Stimulated activated CD8-positive, alpha-beta memory T cell treated with anti-CD3 and anti-CD28 coated beads, Interleukin-12 subunit alpha, Interleukin-12 subunit beta, amount 100 ng/mL, for 1 hour (primary cell): ENCODE results near the gene POPDC3.
"Not testable (repeated sequence)": the region's sequence is repeated elsewhere in the genome, so short reads cannot be mapped to it uniquely, and the experiment has no call there.

Source experiments
- DNase-seq: peaks from one replicate; pipeline ENCODE4 v3.0.0-alpha.2; 2020; ENCODE audit warnings: low read depth

The POPDC3 gene, protein sequence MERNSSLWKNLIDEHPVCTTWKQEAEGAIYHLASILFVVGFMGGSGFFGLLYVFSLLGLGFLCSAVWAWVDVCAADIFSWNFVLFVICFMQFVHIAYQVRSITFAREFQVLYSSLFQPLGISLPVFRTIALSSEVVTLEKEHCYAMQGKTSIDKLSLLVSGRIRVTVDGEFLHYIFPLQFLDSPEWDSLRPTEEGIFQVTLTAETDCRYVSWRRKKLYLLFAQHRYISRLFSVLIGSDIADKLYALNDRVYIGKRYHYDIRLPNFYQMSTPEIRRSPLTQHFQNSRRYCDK

DNA sequence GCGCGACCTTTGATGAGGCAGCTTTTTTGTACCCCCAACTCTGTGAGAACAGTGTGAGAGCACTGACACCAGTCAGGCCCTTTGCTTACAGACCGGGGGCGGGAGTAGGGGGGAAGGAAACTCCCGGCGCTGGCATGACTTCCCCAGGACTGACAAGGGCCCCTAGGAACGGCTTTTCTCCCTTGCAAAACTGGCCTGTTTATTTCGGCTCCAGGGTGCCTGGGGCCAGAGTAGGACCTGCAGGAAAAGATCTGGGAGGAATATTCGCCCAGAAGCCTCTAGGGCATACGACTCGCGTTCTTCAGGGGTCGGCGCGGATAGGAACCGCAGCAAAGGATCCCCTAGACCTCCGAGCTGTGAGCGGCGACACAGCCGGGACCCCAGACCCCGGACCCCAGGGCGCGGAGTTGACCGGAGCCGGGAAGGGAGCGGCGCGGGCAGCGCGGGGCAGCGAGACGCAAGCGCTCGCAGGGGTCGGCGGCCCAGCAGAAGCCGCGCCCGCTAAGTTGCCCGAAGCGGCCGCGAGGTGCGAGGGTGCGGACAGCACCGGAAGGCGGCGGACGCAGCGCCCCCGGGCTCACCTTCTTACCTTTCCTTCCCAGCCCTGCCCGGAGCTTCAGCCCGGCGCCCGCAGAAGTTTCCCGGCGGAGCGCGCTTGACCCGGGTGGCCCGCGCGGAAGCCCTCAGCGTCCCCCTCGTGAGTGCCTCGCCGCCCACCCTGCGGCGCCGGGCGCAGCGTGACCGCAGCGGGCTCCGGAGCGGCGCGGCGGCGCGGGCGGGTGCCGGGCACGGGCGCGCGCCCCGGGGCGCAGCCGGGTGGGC, at the start of gene POPDC3:
Gene POPDC3 (minus strand): TSS at position 771 of the 822 bp plus-strand sequence. CDS start 18,105 bp downstream, outside the sequence.
- DNase-seq, result no peak

DNA sequence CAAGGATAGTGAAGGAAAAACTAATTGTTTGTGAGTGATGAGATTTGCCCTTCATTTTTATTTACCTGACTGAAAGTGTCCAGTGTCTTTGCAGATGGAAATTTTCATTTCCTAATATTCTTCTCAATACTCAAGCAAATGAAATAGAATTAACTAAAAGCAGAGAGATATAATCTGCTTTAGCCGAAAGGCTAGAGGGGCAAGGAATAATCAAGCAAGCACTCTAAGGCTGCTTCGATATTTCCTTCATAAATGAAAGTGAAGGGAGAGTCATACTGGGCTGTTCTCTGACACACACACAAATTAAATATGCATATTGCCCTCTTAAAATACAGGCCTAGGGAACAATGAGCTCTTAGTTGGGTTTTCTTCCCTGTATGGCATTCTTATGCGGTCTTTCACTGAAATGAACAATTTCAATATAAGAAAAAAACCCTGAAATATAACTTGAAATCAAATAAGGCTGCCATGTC, 47.5 kb upstream of the POPDC3 start:
- DNase-seq, result no peak

DNA sequence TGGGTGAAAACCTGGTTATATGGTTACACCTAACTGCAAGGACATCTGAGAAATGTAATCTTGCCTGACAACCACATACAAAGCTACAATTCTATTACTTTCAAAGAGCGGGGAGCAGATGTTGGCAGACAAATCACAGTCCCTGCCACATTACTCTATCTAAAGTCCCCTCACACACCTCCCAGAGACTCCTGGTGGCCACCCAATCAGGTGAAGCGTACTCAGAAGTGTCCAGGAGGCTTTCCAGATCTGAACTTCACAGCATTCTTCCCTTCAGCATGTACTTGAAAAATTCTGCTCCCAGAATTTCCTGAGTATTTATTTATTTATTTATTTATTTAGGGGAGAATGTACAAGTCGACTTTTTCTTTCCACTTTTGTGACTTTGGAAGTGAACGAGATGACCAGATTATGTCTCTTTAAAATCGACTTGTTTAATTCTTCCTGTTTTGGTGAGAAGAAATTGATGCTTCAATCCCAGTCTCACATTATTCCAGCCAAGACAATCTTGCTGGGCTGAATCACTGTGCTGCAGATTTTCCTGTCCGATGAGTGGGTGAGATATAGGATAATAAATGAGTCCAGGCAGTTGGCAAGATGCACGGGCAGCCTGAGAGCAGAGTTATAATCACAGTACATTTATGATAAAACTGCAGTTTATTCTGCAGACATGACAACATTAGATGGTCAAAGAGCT, 46.9 kb upstream of the POPDC3 start:
- DNase-seq, result no peak

DNA sequence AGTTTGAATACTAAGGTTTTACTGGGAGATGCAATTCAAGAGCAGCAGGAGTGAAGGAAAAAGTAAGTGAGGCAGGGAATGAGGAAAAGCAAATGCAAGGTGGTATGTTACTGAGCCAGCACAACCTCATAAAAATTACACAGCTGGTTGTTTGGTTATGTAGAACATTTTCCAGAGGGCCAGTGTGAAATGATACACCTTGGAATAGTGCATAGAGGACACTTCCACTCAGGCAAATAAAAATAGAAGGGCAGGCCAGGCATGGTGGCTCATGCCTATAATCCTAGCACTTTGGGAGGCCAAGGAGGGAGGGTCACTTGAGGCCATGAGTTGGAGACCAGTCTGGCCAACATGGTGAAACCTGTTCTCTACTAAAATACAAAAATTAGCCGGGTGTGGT, 43.4 kb upstream of the POPDC3 start:
- no peak for DNase-seq

DNA sequence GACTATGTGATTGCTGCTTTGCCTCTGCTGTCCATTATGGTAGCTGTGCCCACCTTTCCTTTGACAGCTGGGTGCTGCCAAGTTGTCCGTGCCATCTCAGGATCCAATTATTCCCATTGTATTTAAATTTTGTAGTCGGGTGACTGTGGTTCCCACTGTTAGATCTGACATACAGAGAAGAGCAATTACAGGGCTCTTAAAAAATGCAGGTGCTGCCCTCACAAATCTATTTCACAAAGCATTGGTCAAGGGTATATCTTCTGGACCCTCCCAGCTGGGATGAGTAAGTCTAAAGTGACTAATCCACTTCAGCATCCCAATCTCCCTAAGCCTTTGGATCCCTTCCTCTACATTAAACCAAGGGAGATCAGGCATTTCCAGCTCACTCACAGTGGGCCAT, 41.4 kb upstream of the POPDC3 start:
- not testable (repeated sequence) for DNase-seq

DNA sequence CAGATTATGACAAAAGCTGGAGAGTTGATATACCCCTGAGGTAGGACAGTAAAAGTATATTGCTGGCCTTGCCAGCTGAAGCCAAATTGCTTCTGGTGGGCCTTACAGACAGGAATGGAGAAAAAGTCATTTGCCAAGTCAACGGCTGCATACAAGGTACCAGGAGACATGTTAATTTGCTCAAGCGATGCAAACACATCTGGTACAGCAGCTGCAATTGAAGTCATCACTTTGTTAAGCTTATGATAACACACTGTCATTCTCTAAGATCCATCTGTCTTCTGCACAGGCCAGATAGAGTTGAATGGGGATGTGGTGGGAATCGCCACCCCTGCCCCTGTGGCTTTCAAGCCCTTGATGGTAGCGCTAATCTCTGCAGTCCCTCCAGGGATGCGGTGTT, 40.4 kb upstream of the POPDC3 start:
- no peak for DNase-seq

DNA sequence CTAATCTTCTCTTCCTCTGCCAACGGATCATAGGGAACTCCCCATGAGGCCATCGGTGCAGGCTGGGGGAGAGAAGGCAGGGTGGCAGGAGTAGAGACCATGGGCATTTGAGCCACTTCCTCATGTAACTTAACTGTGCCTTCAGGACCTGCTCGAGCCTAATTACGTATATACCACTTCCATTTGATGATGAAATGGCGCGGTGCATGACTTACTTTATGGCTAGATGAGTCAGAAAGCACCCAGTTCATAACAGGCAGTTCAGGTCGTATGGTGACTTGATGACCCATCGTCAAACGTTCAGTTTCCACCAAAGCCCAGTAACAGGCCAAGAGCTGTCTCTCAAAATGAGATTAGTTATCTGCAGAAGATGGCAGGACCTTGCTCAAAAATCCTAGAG, 39.4 kb upstream of the POPDC3 start:
- not testable (repeated sequence) for DNase-seq

DNA sequence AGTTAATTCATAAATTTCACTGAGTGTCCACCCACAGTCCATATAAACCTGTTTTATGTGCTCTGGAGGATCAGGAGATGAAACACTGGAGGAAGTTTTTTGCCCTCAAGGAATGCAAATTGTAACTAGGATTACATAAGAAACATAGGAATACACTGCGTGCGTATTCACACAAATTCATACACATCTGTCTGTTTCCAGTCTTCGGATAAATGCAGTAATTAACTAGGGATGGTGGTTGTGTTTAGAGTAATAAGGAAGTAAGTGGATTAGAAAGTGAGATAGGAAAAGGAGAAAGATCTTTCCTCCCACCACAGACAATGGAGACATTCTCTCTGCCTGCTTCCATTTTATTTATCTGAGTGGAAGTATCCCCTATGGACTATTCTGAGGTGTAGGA, 35.7 kb upstream of the POPDC3 start:
- DNase-seq, result no peak

DNA sequence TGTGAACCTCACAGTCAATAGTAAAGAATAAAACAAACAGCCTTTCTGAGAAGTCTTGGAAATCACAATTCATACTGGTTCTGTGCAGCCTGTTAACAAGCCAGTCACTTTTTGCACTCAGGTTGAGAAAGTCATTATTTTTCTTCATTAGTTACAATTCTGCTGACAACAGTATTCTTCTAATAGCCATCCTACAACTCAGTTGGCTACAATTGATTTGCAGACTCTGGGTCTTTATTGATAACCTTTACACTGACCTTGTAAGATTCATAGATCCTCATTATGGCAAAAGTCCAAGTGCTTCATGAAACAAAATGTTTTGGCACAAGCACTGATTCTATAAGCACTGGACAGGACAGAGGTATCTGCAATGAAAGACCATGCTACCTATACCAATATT, 34.9 kb upstream of the POPDC3 start:
- DNase-seq, result no peak

DNA sequence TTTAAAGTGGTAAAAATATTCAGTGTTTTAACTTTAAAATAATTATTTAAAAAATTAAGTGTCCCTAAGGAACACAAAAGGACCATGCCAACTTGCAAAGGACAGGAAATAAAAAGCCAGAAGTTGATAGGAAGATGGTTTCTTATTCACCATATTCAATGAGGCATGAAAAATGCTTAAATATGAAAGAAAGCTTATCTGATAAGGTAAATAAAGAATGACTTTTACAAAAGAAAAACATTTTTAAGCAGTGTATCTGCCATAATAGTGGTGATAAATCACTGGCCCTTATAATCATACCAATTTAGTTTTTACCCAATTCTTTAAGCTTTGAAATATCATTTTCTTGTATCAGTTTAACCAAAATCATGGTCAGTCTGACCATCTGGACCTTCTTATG, 33.5 kb upstream of the POPDC3 start:
- no peak for DNase-seq

DNA sequence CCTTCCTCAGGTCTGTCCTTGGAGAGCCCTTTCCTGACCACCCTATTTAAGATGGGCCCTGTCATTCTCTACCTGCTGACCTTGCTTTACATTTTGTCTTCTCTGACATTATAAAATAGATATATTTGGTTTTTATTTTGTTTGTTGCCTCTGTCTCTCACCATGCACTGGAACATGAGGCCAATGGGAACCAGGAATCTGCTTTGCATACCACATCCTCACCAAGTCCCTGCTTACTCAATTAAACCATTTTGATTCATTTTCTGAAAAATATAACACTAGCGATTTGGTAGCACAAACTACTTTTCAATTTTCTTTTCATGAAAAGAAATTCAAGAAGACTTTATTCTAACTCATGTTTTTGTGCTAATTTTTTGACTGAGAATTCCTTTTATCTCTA, 32.8 kb upstream of the POPDC3 start:
- no peak for DNase-seq

DNA sequence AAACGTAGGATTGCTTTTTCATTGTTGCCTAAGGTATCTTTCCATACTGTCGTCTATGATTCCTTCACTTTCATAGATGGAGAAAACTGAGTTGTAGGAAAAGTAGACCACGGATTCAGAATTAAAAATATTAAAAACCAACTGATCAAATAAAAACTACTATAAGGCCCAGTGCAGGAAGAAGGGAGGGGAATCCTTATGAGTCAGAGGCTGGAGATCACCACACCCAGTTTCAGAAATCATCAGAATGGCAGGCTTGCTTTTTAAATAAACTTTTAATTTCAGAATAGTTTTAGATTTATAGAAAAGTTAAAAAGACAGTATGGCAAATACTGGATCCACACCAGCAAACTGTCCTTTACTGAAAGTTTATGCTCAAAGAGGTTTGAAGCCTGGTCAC, 32.0 kb upstream of the POPDC3 start:
- no peak for DNase-seq

DNA sequence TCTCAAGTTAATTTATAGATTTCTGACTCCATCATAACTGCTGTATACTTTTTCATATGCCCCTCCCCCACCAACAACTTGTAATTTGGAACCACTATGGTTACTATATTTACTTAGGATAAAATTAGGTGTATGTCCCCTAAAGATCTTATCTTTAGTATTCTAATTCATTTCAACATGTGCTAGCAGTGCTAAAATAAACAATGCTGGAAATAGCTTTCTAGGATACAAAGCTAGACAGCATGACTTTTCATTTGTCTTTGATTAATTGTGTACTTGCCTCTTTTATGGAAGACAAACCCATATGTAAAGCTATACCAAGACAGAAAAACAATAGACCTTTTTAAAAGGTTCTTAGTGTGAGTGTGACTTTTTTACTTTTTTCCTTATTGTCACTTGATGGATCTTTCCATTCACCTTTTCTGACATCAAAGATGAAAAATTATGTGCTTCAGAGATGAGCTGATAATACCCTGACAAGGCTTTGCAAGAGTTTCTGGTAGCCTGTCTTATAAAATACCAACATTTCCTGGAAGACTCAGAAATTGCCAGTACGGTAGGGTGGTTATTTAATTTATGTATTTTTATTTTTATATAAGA, 31.2 kb upstream of the POPDC3 start:
- no peak for DNase-seq

DNA sequence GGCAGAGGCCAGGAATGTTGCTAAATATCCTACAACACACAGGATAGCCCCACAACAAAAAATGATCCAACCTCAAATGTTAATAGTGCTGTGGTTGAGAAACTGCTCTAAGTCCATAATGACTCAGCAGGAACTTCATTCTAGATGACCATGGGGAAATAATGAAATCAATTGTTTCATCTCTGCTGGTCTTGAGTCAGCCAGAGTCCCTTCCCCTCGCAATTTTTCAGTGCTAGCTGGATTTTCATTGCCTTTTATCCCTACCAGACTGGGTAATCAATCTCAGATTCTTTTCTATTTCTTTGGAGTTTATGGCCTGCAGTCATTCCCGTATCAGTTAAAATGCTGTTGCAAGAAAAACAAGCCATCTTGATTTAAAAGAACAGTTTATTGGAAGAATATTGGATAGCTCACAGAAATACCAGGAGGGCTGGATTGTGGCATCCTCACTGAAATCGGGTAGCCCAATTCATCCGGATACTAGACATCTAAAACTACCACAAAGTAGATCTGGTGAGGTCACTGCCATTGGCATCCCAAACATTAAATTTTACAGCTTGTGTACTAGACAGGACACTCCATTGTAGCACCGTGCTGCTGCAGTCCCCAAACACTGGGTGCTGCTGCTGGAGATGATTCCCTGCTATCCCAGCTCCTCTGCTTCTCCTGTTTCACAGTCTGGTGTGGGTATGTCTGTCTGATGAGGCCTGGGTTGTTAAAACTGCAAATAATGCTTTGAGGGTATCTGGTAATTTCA, 30.3 kb upstream of the POPDC3 start:
- no peak for DNase-seq

DNA sequence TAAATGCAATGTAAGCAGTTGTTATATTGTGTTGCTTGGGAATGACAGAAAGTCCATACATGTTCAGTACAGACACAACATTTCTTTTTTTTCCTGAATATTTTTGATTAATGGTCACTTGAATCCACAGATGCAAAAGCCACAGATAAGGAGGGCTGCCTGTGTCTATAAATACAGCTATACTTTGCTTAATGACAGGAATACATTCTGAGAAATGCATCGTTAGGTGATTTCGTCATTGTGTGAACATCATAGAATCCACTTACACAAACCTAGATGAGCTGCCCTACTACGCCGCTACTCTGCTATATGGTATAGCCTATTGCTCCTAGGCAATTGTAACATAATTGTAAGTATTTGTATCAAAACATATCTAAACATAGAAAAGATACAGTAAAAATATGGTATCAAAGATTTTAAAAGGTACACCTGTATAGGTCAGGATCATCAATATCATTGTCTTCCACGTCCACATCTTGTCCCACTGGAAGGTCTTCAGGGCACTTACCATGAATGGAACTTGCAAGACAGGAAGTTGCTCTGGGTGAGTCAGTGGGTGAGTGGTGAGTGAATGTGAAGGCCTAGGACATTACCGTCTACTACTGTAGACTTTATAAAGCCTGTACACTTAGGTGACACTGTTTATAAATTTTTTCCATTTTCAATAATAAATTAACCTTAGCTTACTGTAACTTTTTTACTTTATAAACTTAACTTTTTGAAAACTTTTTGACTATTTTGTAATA, 27.9 kb upstream of the POPDC3 start:
- DNase-seq, result no peak

DNA sequence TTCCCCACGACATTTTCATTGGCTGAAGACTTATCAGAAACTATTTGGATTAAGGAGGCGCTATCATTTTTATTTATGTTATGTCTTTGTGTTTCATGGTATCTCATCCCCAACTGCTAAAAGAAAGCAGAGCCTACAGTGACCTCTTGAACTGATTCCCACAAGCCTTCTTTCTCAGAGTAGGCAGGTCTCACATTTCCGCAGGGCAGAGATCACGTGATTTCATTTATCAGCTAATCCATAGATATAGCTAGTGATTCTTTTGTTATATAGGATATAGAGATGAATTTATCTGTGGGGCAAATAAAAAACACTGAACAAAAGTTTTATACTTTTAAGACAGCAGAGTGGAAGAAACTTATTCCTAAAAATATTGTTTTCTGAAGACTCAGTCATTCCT, 25.0 kb upstream of the POPDC3 start:
- no peak for DNase-seq

DNA sequence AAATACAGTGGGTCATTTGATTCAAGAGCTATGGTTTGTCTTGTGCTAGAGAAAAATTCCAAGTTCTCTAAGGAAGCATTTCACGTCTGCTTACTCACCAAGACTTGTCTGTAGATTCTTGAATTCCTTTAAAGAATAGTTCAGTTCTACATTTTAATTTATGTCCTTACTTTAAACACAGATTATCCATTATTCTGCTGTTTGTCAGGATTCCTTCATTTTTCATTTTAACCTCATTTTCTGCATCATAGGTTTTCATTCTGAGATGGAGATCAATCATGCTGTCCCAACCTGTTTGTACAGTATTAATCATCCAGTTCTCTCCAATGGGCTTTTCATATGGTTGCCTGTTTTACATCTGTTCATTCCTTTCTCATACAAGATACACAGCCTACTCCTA, 24.5 kb upstream of the POPDC3 start:
- no peak for DNase-seq

DNA sequence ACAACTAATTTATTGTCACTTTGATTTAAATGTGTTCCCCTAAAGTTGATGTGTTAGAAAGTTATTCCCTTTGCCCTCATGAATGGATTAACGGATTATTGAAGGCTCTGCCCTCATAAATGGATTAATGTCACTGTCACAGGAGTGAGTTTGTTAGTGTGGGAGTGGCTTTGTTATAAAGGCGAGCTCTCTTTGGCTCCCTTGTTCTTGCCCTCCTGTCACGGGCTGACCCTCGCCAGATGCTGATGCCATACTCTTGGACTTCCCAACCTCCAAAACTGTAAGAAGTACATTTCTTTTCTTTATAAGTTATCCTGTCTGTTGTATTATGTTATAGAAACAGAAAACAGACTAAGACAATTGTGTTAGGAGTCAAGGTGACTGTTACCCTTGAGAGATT, 22.7 kb upstream of the POPDC3 start:
- no peak for DNase-seq

DNA sequence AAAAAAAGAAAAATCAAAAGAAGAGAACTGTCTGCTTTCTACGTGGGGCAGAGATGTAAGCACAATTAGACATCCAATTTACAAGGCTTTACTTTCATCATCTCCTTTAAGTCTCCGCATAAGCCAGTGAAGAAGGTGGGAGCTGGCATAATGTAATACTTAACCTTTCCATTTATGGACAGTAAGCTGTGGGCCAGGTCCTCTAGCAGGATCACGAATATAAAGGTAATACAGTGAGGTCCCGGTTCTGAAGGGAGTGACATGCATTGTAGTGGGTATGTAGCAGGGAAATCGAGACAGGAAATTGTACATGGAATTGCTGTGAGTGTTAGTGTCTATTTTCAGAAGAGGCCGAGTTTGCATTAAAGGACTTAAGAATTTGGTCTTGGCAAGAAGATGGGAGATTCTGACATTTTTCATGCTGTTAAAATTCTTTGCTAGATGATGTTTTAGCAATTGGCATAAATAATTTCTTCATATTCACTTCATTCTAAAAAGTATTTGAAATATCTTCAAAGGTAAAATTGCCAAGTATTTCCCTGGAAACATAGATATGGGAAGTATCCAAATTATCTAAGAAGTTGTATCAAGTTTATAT, 20.4 kb upstream of the POPDC3 start:
- no peak for DNase-seq

DNA sequence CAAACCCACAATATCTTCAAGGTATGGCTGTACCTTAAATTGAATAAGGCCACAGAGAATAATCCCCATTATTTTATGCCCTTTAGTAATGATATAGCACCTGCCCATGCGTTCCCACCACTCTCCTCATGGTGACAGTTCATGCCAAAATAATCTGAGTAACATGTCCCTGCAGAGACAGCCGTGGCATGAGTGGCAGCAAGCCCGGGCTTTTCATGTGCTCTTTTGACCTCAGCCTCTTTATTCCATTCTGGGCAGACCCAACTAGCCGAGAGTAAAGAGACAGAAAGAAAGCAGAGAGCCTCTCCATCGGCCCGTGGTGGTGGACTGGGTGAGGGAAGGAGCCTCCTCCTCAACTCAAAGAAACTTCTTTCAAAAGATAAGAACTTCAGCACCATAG, 19.9 kb upstream of the POPDC3 start:
- no peak for DNase-seq

DNA sequence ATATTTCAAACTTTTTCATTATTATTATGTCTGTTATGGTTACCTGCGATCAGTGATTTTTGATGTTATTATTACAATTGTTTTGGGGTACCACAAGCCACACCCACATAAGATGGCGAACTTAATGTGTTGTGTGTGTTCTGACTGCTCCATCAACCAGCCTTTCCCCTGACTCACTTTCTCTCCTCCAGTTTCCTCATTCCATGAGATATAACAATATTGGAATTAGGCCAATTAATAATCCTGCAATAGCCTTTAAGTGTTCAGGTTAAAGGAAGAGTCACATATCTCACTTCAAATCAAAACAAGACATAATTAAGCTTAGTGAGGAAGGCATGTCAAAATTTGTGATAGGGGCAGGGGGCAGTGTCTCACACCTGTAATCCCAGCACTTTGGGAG, 16.3 kb upstream of the POPDC3 start:
- DNase-seq, result no peak
